SK-N-SH (cell line): Measurements from ENCODE around the gene CXCL10. TPM values are rescaled to one million over a fixed set of nuclear protein-coding genes. Genes with fewer than 3 reads are reported as not detected.

Experiments used
- CTCF ChIA-PET: fragments of 300-600, 350-600 bp; formaldehyde crosslinking; extraction: SDS; loops from one replicate; lab custom pipeline; 2021; lab: Yijun Ruan, JAX
- POLR2A ChIA-PET: fragments of 350-600 bp; sonication (Branson Sonifier 250); formaldehyde crosslinking; extraction: SDS; loops from one replicate; lab custom pipeline; 2020; ENCODE audit warnings: antibody characterized with exemption, inconsistent platforms; lab: Yijun Ruan, JAX
- DNase-seq: peaks from one replicate; pipeline ENCODE4 v3.0.0; 2012
- H2AFZ ChIP-seq: fragments of 200-600 bp; sonication (generic); 2 replicates; pipeline ENCODE4 v1.8.1; 2016; ENCODE audit warnings: antibody characterized with exemption, mild to moderate bottlenecking, low read depth
- H3F3A ChIP-seq: fragments of 200-600 bp; sonication (generic); replicated peaks from 2 replicates; pipeline ENCODE3; 2016; ENCODE audit warnings: antibody characterized with exemption, mild to moderate bottlenecking; ENCODE audit not compliant: insufficient read depth
- H3K27ac ChIP-seq, 2 experiments: fragments of 200-500 bp in 1 of 2; fragments of 200-600 bp in 1 of 2; sonication (Bioruptor generic) in 1 of 2; sonication (generic), shearing (Covaris generic) in 1 of 2; 2 replicates each; pipeline versions ENCODE4 v1.5.1 to v1.6.1; 2014 to 2016; ENCODE audit warnings: low read depth in 2 of 2, inconsistent platforms in 1 of 2, low read length in 1 of 2, mild to moderate bottlenecking in 1 of 2, mixed read lengths in 1 of 2
- H3K27me3 ChIP-seq: fragments of 200-600 bp; sonication (generic), shearing (Covaris generic); 2 replicates; pipeline ENCODE4 v1.6.1; 2016; ENCODE audit warnings: mixed run types; ENCODE audit not compliant: insufficient read depth
- H3K36me3 ChIP-seq, 2 experiments: fragments of 200-500 bp in 1 of 2; fragments of 200-600 bp in 1 of 2; sonication (Bioruptor generic) in 1 of 2; sonication (generic) in 1 of 2; replicated peaks in 1 of 2; 2 replicates each; pipeline versions ENCODE3 to v1.5.1; 2014 to 2016; ENCODE audit warnings: low read length in 1 of 2, mild to moderate bottlenecking in 1 of 2; ENCODE audit not compliant: insufficient read depth in 2 of 2, control insufficient read depth in 1 of 2
- H3K4me1 ChIP-seq, 2 experiments: fragments of 200-500 bp in 1 of 2; fragments of 200-600 bp in 1 of 2; sonication (Bioruptor generic) in 1 of 2; sonication (generic), shearing (Covaris generic) in 1 of 2; 2 replicates each; pipeline versions ENCODE4 v1.5.1 to v1.6.1; 2014 to 2016; ENCODE audit warnings: low read depth in 1 of 2, low read length in 1 of 2, mixed run types in 1 of 2; ENCODE audit not compliant: insufficient read depth in 2 of 2, control insufficient read depth in 1 of 2
- H3K4me2 ChIP-seq: fragments of 200-600 bp; sonication (generic), shearing (Covaris generic); 2 replicates; pipeline ENCODE4 v1.6.1; 2017; ENCODE audit warnings: mixed run types
- H3K4me3 ChIP-seq, 2 experiments: fragments of 200-500 bp in 1 of 2; fragments of 200-600 bp in 1 of 2; sonication (Bioruptor generic) in 1 of 2; sonication (generic), shearing (Covaris generic) in 1 of 2; 2 replicates each; pipeline versions ENCODE4 v1.5.1 to v1.8.1; 2014 to 2016; ENCODE audit warnings: low read depth in 2 of 2, inconsistent platforms in 1 of 2, low read length in 1 of 2, mild to moderate bottlenecking in 1 of 2, mixed read lengths in 1 of 2, moderate library complexity in 1 of 2
- H3K79me2 ChIP-seq: fragments of 200-600 bp; sonication (generic); 2 replicates; pipeline ENCODE4 v1.8.1; 2017; ENCODE audit warnings: mild to moderate bottlenecking; ENCODE audit not compliant: insufficient read depth
- H3K9ac ChIP-seq: fragments of 200-600 bp; sonication (generic); 2 replicates; pipeline ENCODE4 v1.6.1; 2017; ENCODE audit warnings: mixed run types
- H3K9me2 ChIP-seq: fragments of 200-600 bp; sonication (generic); 2 replicates; pipeline ENCODE4 v1.6.1; 2017; ENCODE audit warnings: mixed run types
- H3K9me3 ChIP-seq: fragments of 200-600 bp; sonication (generic); 2 replicates; pipeline ENCODE4 v1.6.1; 2017; ENCODE audit warnings: mixed run types, mild to moderate bottlenecking, moderate library complexity
- H4K20me1 ChIP-seq: fragments of 200-600 bp; sonication (generic); 2 replicates; pipeline ENCODE4 v1.6.1; 2017; ENCODE audit warnings: mild to moderate bottlenecking, mixed run types; ENCODE audit not compliant: insufficient read depth
- CHD2 ChIP-seq: fragments of 150-350 bp; IDR thresholded peaks from 2 replicates; pipeline ENCODE4 v1.6.1; 2018; ENCODE audit warnings: low read length; ENCODE audit not compliant: partially characterized antibody
- EP300 ChIP-seq, 2 experiments: IDR thresholded peaks; 2 replicates each; pipeline versions ENCODE4 v1.4.0 to v1.6.1; 2012; ENCODE audit warnings: borderline replicate concordance in 1 of 2, low read depth in 1 of 2, low read length in 1 of 2
- FOSL2 ChIP-seq: IDR thresholded peaks from 2 replicates; pipeline ENCODE4 v1.4.0; 2012; ENCODE audit warnings: low read depth, mild to moderate bottlenecking, moderate library complexity, borderline replicate concordance
- FOXJ3 ChIP-seq: sonication (generic); formaldehyde crosslinking; IDR thresholded peaks from 2 replicates; pipeline ENCODE4 v1.5.1; 2020; ENCODE audit warnings: mild to moderate bottlenecking, missing genetic modification reagents
- FOXM1 ChIP-seq: IDR thresholded peaks from 2 replicates; pipeline ENCODE4 v1.4.0; 2012; ENCODE audit warnings: low read depth, mild to moderate bottlenecking
- GATA2 ChIP-seq: sonication (generic); formaldehyde crosslinking; IDR thresholded peaks from 2 replicates; pipeline ENCODE4 v1.5.0; 2020; ENCODE audit warnings: mild to moderate bottlenecking, missing genetic modification reagents
- JUND ChIP-seq: IDR thresholded peaks from 2 replicates; pipeline ENCODE4 v1.4.0; 2012
- NFIC ChIP-seq: IDR thresholded peaks from 2 replicates; pipeline ENCODE4 v1.4.0; 2012; ENCODE audit warnings: borderline replicate concordance
- PBX3 ChIP-seq: IDR thresholded peaks from 2 replicates; pipeline ENCODE4; 2012
- POLR2AphosphoS5 ChIP-seq: IDR thresholded peaks from 2 replicates; pipeline ENCODE4 v1.6.1; 2012; ENCODE audit warnings: low read depth, low read length
- RAD21 ChIP-seq: IDR thresholded peaks from 2 replicates; pipeline ENCODE4 v1.6.1; 2012; ENCODE audit warnings: mild to moderate bottlenecking, low read length
- RCOR1 ChIP-seq: fragments of 150-350 bp; IDR thresholded peaks from 2 replicates; pipeline ENCODE4 v1.6.1; 2017; ENCODE audit warnings: antibody characterized with exemption, low read length
- RXRA ChIP-seq: IDR thresholded peaks from 2 replicates; pipeline ENCODE4 v1.4.0; 2012; ENCODE audit warnings: low read depth, mild to moderate bottlenecking, borderline replicate concordance
- SIN3A ChIP-seq: IDR thresholded peaks from 2 replicates; pipeline ENCODE4 v1.6.1; 2012; ENCODE audit warnings: low read depth, mild to moderate bottlenecking, low read length, moderate library complexity, borderline replicate concordance
- SMC3 ChIP-seq: IDR thresholded peaks from 2 replicates; pipeline ENCODE4 v1.6.1; 2012; ENCODE audit warnings: low read depth, low read length, improper control_type of control experiment
- ZBTB33 ChIP-seq: IDR thresholded peaks from 2 replicates; pipeline ENCODE4 v1.4.0; 2012; ENCODE audit warnings: low read depth, borderline replicate concordance
- WGBS: methylation state at CpG from one replicate; pipeline ENCODE4 v1.1.6; 2017; ENCODE audit warnings: low lambda C conversion rate; 5-methylcytosine and 5-hydroxymethylcytosine counted together
- polyA plus RNA-seq, 3 experiments: library from polyadenylated mRNA; depleted of rRNA; stranded (reverse); fragments of >200 nt; gene quantifications; 2 replicates each; pipeline ENCODE4 v1.2.3, GENCODE V29; 2012

CXCL10 gene
- polyA plus RNA-seq, 1 of the 3 experiments (the other 2 are of a cell fraction): not detected

- ChIA-PET CTCF (no interaction called here), POLR2A (no interaction called here)
- Histone ChIP-seq H3K27me3 (peaks cover 5% of the 10 kb centered on the region; the same call in 1 of the 2 replicates), H3K79me2 (no peaks in the 10 kb centered on the region), H3K27ac (no peak overlapping the region), H3F3A (no peaks in the 10 kb centered on the region), H3K4me3 (no peak overlapping the region), H2AFZ (no peak overlapping the region), H3K9me3 (no peaks in the 10 kb centered on the region), H3K36me3 (no peaks in the 10 kb centered on the region), H4K20me1 (no peaks in the 10 kb centered on the region), H3K4me1 (no peaks in the 10 kb centered on the region), H3K9ac (no peak overlapping the region), H3K4me2 (no peak overlapping the region), H3K9me2 (no peaks in the 10 kb centered on the region)
- TF ChIP-seq FOXJ3 (CRISPR knock-in tag) (no peak), POLR2AphosphoS5 (no peak), RAD21 (no peak), SMC3 (no peak), RCOR1 (no peak), RXRA (no peak), NFIC (no peak), EP300 (IDR thresholded peaks at IDR 0.05; ENCODE audit: borderline replicate concordance in 1 of 2, low read depth in 1 of 2, low read length in 1 of 2) (no peak), GATA2 (CRISPR knock-in tag) (no peak), PBX3 (no peak), SIN3A (no peak), FOXM1 (no peak), CHD2 (no peak), FOSL2 (no peak), ZBTB33 (no peak)
- DNase-seq: no peak
- WGBS: 56% methylated on average over 3 of the region's 3 CpGs
These were observed 19.7 kb downstream of the CXCL10 start for GRCh38 chr4:76003620-76004019.

- CTCF ChIA-PET: interaction anchor here (1.4 kb wide), 2 partner anchors 84 to 176 kb away, joined by 3 read pairs; no protein-coding TSS in a partner anchor
- Histone ChIP-seq H3K9ac (no peak overlapping the region), H3K27me3 (peaks cover 5% of the 10 kb centered on the region; the same call in 1 of the 2 replicates), H3K4me2 (no peak overlapping the region), H3K27ac (no peak overlapping the region), H2AFZ (no peak overlapping the region), H4K20me1 (no peaks in the 10 kb centered on the region), H3K9me2 (no peaks in the 10 kb centered on the region), H3K4me1 (no peaks in the 10 kb centered on the region), H3F3A (no peaks in the 10 kb centered on the region), H3K36me3 (no peaks in the 10 kb centered on the region), H3K79me2 (no peaks in the 10 kb centered on the region), H3K4me3 (no peak overlapping the region), H3K9me3 (no peaks in the 10 kb centered on the region)
- DNase-seq: no peak
- no peak for TF ChIP-seq JUND
- 21% methylated on average over 2 of the region's 2 CpGs for WGBS
- POLR2A ChIA-PET: no interaction called here
These were observed 20.3 kb downstream of the CXCL10 start for GRCh38 chr4:76003035-76003434.
